Trophoblast cell (in vitro differentiated cells and primary cell): ENCODE data around the gene ZNF592.

Experiments
- DNase-seq, 2 donors: peaks; one replicate each; pipeline ENCODE4 v3.0.0-alpha.2; 2016
- H2AFZ ChIP-seq: 2 replicates; pipeline ENCODE4 v1.6.1; 2013; ENCODE audit warnings: low read length, moderate library complexity, mild to moderate bottlenecking; ENCODE audit not compliant: insufficient read depth, poor library complexity
- H2AK5ac ChIP-seq: 2 replicates; pipeline ENCODE4 v1.6.1; 2013; ENCODE audit warnings: mild to moderate bottlenecking, low read length
- H2BK120ac ChIP-seq: 2 replicates; pipeline ENCODE4 v1.6.1; 2013; ENCODE audit warnings: low read length, mild to moderate bottlenecking, moderate library complexity; ENCODE audit not compliant: insufficient read depth, poor library complexity
- H2BK12ac ChIP-seq: 2 replicates; pipeline ENCODE4 v1.6.1; 2013; ENCODE audit warnings: mild to moderate bottlenecking, low read length, moderate library complexity
- H2BK5ac ChIP-seq: 2 replicates; pipeline ENCODE4 v1.6.1; 2013; ENCODE audit warnings: low read length, low read depth, moderate library complexity, mild to moderate bottlenecking; ENCODE audit not compliant: poor library complexity
- H3K14ac ChIP-seq: 2 replicates; pipeline ENCODE4 v1.6.1; 2013; ENCODE audit warnings: mild to moderate bottlenecking, low read length
- H3K18ac ChIP-seq: 2 replicates; pipeline ENCODE4 v1.6.1; 2013; ENCODE audit warnings: mild to moderate bottlenecking, low read length
- H3K23ac ChIP-seq: 2 replicates; pipeline ENCODE4 v1.6.1; 2013; ENCODE audit warnings: low read length
- H3K27ac ChIP-seq: 2 replicates; pipeline ENCODE4 v1.5.1; 2013; ENCODE audit warnings: low read depth, mild to moderate bottlenecking, inconsistent platforms, low read length, moderate library complexity
- H3K27me3 ChIP-seq: 2 replicates; pipeline ENCODE4 v1.6.1; 2013; ENCODE audit warnings: inconsistent platforms, mild to moderate bottlenecking, low read length, moderate library complexity; ENCODE audit not compliant: insufficient read depth
- H3K36me3 ChIP-seq, 2 experiments: 1 replicate in 1 of 2; 2 replicates in 1 of 2; pipeline ENCODE4 v1.6.1; 2013; ENCODE audit warnings: low read length in 2 of 2, mild to moderate bottlenecking in 2 of 2, moderate library complexity in 1 of 2; ENCODE audit not compliant: insufficient read depth in 2 of 2, control insufficient read depth in 1 of 2
- H3K4ac ChIP-seq: 2 replicates; pipeline ENCODE4 v1.6.1; 2013; ENCODE audit warnings: low read depth, mild to moderate bottlenecking, low read length, moderate library complexity
- H3K4me1 ChIP-seq, 2 experiments: 1 replicate in 1 of 2; 2 replicates in 1 of 2; pipeline ENCODE4 v1.6.1; 2013; ENCODE audit warnings: low read length in 2 of 2, mild to moderate bottlenecking in 2 of 2, moderate library complexity in 1 of 2; ENCODE audit not compliant: insufficient read depth in 2 of 2, control insufficient read depth in 1 of 2
- H3K4me2 ChIP-seq: 2 replicates; pipeline ENCODE4 v1.6.1; 2013; ENCODE audit warnings: inconsistent platforms, mild to moderate bottlenecking, low read length, moderate library complexity
- H3K4me3 ChIP-seq: 2 replicates; pipeline ENCODE4 v1.5.1; 2013; ENCODE audit warnings: mild to moderate bottlenecking, low read depth, low read length, inconsistent platforms
- H3K79me1 ChIP-seq: one replicate; pipeline ENCODE4 v1.6.1; 2013; ENCODE audit warnings: low read length
- H3K79me2 ChIP-seq: 2 replicates; pipeline ENCODE4 v1.6.1; 2013; ENCODE audit warnings: low read length, mild to moderate bottlenecking; ENCODE audit not compliant: control insufficient read depth, insufficient read depth, poor library complexity
- H3K9ac ChIP-seq: 2 replicates; pipeline ENCODE4 v1.6.1; 2013; ENCODE audit warnings: mild to moderate bottlenecking, low read length
- H3K9me3 ChIP-seq: 2 replicates; pipeline ENCODE4 v1.6.1; 2013; ENCODE audit warnings: low read depth, mild to moderate bottlenecking, control low read depth, inconsistent platforms, low read length; ENCODE audit not compliant: insufficient read depth
- H4K12ac ChIP-seq: 2 replicates; pipeline ENCODE4 v1.6.1; 2013; ENCODE audit warnings: low read depth, mild to moderate bottlenecking, low read length, moderate library complexity
- H4K8ac ChIP-seq: 2 replicates; pipeline ENCODE4 v1.6.1; 2013; ENCODE audit warnings: low read depth, mild to moderate bottlenecking, low read length, moderate library complexity
- H4K91ac ChIP-seq: one replicate; pipeline ENCODE4 v1.6.1; 2013; ENCODE audit warnings: low read depth, mild to moderate bottlenecking, low read length, moderate library complexity
- WGBS: extraction: QIAGEN DNeasy Blood & Tissue Kit; methylation state at CpG from one replicate; pipeline ENCODE4 v1.1.7; 2013; ENCODE audit warnings: missing lambda C conversion rate; ENCODE audit not compliant: insufficient read length, insufficient coverage; ENCODE audit errors: extremely low coverage; 5-methylcytosine and 5-hydroxymethylcytosine counted together

Gene ZNF592

GRCh38 chr15:84790676-84791075 is 42.3 kb downstream of the ZNF592 start:
- Histone ChIP-seq H3K4me3 (no peak overlapping the region), H3K18ac (peak overlapping the region; percentile 79), H3K4me2 (no peak overlapping the region), H3K23ac (no peak overlapping the region), H3K14ac (no peak overlapping the region), H3K27me3 (no peaks in the 10 kb centered on the region), H3K79me2 (peaks cover 2% of the 10 kb centered on the region), H2BK5ac (no peak overlapping the region), H2AK5ac (no peak overlapping the region), H2BK120ac (no peak overlapping the region), H4K8ac (no peak overlapping the region), H3K9me3 (no peaks in the 10 kb centered on the region), H4K12ac (no peak overlapping the region), H3K4me1 (no peaks in the 10 kb centered on the region), H2BK12ac (peak overlapping the region; percentile 53), H3K4ac (no peak overlapping the region), H3K36me3 (peaks cover 23 to 25% of the 10 kb centered on the region in 2 experiments), H3K9ac (no peak overlapping the region), H4K91ac (no peak overlapping the region), H3K79me1 (peaks cover 2% of the 10 kb centered on the region), H2AFZ (no peak overlapping the region), H3K27ac (no peak overlapping the region)
- WGBS: no CpG with 5 or more reads among the region's 4 CpGs
- no peak for DNase-seq

GRCh38 chr15:84791763-84792162 is 43.4 kb downstream of the ZNF592 start:
- H4K91ac ChIP-seq: no peak overlapping the region

GRCh38 chr15:84793431-84794161 is 45.2 kb downstream of the ZNF592 start:
- no peak overlapping the region for H4K8ac ChIP-seq
- no CpG with 5 or more reads among the region's 7 CpGs for WGBS
- no peak overlapping the region for H3K18ac ChIP-seq
- H2AK5ac ChIP-seq: no peak overlapping the region
- H2BK120ac ChIP-seq: no peak overlapping the region
- H3K4me3 ChIP-seq: no peak overlapping the region
- no peak overlapping the region for H3K23ac ChIP-seq
- no peaks in the 10 kb centered on the region for H3K27me3 ChIP-seq
- H3K36me3 ChIP-seq: peaks cover 24 to 30% of the 10 kb centered on the region in 2 experiments
- H4K91ac ChIP-seq: no peak overlapping the region
- H3K79me1 ChIP-seq: peaks cover 2% of the 10 kb centered on the region
- no peak overlapping the region for H3K9ac ChIP-seq
- H3K4me1 ChIP-seq: no peaks in the 10 kb centered on the region
- DNase-seq: no peak
- H2AFZ ChIP-seq: no peak overlapping the region
- H4K12ac ChIP-seq: no peak overlapping the region
- no peak overlapping the region for H3K27ac ChIP-seq
- H3K79me2 ChIP-seq: peaks cover 2% of the 10 kb centered on the region
- no peaks in the 10 kb centered on the region for H3K9me3 ChIP-seq
- H3K4ac ChIP-seq: no peak overlapping the region
- H3K4me2 ChIP-seq: no peak overlapping the region
- H2BK5ac ChIP-seq: no peak overlapping the region
- no peak overlapping the region for H2BK12ac ChIP-seq
- H3K14ac ChIP-seq: no peak overlapping the region

More at GRCh38 chr15:84791763-84792162, 43.4 kb downstream of the ZNF592 start:
- Histone ChIP-seq H3K27ac (no peak overlapping the region), H2BK5ac (no peak overlapping the region), H3K79me1 (peaks cover 2% of the 10 kb centered on the region), H4K8ac (no peak overlapping the region), H3K27me3 (no peaks in the 10 kb centered on the region), H3K36me3 (peaks cover 17 to 20% of the 10 kb centered on the region in 2 experiments), H3K23ac (no peak overlapping the region), H3K4me3 (no peak overlapping the region), H2BK12ac (no peak overlapping the region), H2AFZ (no peak overlapping the region), H4K12ac (no peak overlapping the region), H3K9me3 (no peaks in the 10 kb centered on the region), H2AK5ac (no peak overlapping the region), H3K14ac (no peak overlapping the region), H3K18ac (no peak overlapping the region), H2BK120ac (no peak overlapping the region), H3K4ac (no peak overlapping the region), H3K79me2 (peaks cover 2% of the 10 kb centered on the region), H3K4me1 (no peaks in the 10 kb centered on the region), H3K4me2 (no peak overlapping the region), H3K9ac (no peak overlapping the region)
- no CpG with 5 or more reads among the region's 2 CpGs for WGBS
- no peak for DNase-seq

GRCh38 chr15:84794162-84794547 is 45.8 kb downstream of the ZNF592 start:
- H2AFZ ChIP-seq: no peak overlapping the region
- H4K12ac ChIP-seq: no peak overlapping the region
- no peak overlapping the region for H2BK12ac ChIP-seq
- no peak overlapping the region for H2BK5ac ChIP-seq
- H3K27me3 ChIP-seq: no peaks in the 10 kb centered on the region
- no peaks in the 10 kb centered on the region for H3K9me3 ChIP-seq
- H3K4me1 ChIP-seq: no peaks in the 10 kb centered on the region
- H3K79me1 ChIP-seq: peaks cover 2% of the 10 kb centered on the region
- no peak for DNase-seq
- H3K4ac ChIP-seq: no peak overlapping the region
- no peak overlapping the region for H2BK120ac ChIP-seq
- H3K27ac ChIP-seq: no peak overlapping the region
- no peak overlapping the region for H3K14ac ChIP-seq
- H2AK5ac ChIP-seq: no peak overlapping the region
- H3K79me2 ChIP-seq: peaks cover 2% of the 10 kb centered on the region
- no peak overlapping the region for H3K4me3 ChIP-seq
- H3K23ac ChIP-seq: no peak overlapping the region
- H4K91ac ChIP-seq: no peak overlapping the region
- H4K8ac ChIP-seq: no peak overlapping the region
- peaks cover 30 to 35% of the 10 kb centered on the region in 2 experiments for H3K36me3 ChIP-seq
- no peak overlapping the region for H3K18ac ChIP-seq
- no peak overlapping the region for H3K9ac ChIP-seq
- WGBS: no CpG with 5 or more reads among the region's 4 CpGs
- H3K4me2 ChIP-seq: no peak overlapping the region
